Prostate gland (tissue), 2 donors: ENCODE results near the gene PDIA5.

Experiments
- CTCF ChIP-seq, 4 experiments: fragments of 200-600 bp in 2 of 4; fragments of 450-650 bp in 2 of 4; sonication (generic) in 2 of 4; IDR thresholded peaks; 1 replicate in 3 of 4; 2 replicates in 1 of 4; pipeline ENCODE4 v1.5.1; 2016 to 2019; ENCODE audit warnings: antibody characterized with exemption in 4 of 4, mild to moderate bottlenecking in 2 of 4, moderate library complexity in 2 of 4
- POLR2A ChIP-seq: fragments of 450-650 bp; IDR thresholded peaks from one replicate; pipeline ENCODE4 v1.6.1; 2016; ENCODE audit warnings: antibody characterized with exemption, mild to moderate bottlenecking
- POLR2AphosphoS5 ChIP-seq: sonication (generic); formaldehyde crosslinking; IDR thresholded peaks from one replicate; pipeline ENCODE4 v1.6.1; 2017; ENCODE audit warnings: antibody characterized with exemption

- TF ChIP-seq CTCF (IDR thresholded peaks at IDR 0.05) (no peak), POLR2A (no peak), POLR2AphosphoS5 (no peak)
These were observed 27.9 kb downstream of the PDIA5 start for GRCh38 chr3:123094516-123095313.
